NCI-H2107 treated with DMSO at 0.1 percent for 48 hours (cell line): Measurements from ENCODE around the gene WDR93.

Source experiments
- DNase-seq: peaks from one replicate; lab custom pipeline; 2025; ENCODE audit not compliant: unreplicated experiment; lab: John Stamatoyannopoulos, UW

Gene WDR93

GRCh38 chr15:89662893-89663626, 27.6 kb upstream of the WDR93 start:
- no peak for DNase-seq

GRCh38 chr15:89664441-89665350, 25.9 kb upstream of the WDR93 start:
- DNase-seq = peak; percentile 57

- DNase-seq = no peak
These were observed 25.0 kb upstream of the WDR93 start for GRCh38 chr15:89665449-89666181.

- DNase-seq = no peak
These were observed 24.3 kb upstream of the WDR93 start for GRCh38 chr15:89666184-89666857.

DNA sequence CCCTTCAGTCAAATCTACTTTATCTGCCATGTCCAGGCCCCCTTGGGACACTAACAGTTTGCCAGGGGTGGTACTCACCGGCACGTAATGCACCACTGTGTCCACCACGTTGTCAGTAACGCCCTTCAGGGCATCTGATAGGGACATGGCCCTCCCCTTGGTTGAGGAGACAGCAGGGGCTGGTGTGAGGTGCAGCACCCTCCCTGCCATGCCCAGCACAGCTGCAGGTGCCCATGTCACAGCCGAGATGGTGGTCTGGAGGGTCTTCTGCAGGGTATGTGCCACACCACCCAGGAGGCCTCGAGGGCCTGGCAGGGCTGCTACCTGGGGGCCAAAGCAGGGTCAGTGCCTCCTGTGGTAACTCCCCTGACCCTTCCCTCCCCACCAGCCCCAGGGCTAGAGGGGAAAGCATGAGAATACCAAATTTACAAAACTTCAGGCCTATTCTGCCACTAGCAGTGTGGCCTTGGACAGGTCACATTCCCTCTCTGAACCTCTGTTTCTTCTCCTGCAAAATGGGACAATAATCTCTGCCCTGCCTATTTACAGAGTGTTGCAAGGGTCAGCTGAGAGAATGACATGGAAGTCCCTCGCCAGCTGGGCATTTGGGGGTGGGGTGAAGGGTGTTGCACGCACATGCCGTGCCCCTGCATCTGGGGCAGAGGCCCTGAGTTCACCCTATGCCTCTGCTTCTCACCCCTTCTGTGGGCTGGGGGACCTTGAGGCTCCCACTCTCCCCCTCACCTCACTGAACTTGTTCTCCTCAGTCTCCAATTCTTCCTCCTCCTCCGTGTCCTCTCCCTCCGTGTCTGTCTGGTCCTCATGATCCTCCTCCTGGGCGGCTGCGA, 23.5 kb upstream of the WDR93 start:
- DNase-seq = no peak

DNA sequence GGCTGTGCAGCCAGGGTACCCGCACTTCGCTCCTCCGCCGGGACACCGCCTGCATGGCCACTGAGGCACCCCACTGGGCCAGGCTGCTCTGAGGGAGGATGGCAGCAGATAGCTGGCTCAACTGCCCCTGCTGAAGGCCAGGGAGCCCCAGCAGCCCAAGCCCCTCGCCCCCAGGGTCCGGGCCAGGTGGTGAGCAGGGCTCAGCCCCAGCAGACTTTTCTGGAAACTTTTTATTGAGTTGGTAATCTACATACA, 23.0 kb upstream of the WDR93 start:
- no peak for DNase-seq

- DNase-seq = no peak
These were observed 22.4 kb upstream of the WDR93 start for GRCh38 chr15:89668171-89668570.

GRCh38 chr15:89669309-89669865, 21.2 kb upstream of the WDR93 start:
- DNase-seq = no peak

GRCh38 chr15:89669941-89670340, 20.7 kb upstream of the WDR93 start:
- no peak for DNase-seq

GRCh38 chr15:89670971-89671560, 19.5 kb upstream of the WDR93 start:
- DNase-seq = no peak

DNA sequence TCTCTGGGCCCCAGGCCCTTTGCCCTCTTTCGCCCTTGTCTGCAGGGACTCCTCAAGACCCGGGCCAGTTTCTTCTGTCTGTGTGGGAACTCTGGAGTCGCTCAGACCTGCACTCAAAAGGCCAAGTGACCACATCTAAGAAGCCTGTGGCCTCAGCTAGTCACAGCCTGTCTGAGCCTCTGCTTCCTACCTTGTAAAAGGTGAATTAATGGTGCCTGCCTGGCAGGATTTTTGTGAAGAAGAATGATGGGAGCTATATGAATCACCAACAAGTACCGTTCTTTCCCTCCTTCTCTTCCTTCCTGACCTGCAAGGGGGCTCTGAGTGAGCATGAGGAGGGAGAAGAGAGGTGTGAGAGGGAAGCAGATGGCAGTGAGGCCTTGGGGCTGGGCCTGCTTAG, 18.9 kb upstream of the WDR93 start:
- no peak for DNase-seq

DNA sequence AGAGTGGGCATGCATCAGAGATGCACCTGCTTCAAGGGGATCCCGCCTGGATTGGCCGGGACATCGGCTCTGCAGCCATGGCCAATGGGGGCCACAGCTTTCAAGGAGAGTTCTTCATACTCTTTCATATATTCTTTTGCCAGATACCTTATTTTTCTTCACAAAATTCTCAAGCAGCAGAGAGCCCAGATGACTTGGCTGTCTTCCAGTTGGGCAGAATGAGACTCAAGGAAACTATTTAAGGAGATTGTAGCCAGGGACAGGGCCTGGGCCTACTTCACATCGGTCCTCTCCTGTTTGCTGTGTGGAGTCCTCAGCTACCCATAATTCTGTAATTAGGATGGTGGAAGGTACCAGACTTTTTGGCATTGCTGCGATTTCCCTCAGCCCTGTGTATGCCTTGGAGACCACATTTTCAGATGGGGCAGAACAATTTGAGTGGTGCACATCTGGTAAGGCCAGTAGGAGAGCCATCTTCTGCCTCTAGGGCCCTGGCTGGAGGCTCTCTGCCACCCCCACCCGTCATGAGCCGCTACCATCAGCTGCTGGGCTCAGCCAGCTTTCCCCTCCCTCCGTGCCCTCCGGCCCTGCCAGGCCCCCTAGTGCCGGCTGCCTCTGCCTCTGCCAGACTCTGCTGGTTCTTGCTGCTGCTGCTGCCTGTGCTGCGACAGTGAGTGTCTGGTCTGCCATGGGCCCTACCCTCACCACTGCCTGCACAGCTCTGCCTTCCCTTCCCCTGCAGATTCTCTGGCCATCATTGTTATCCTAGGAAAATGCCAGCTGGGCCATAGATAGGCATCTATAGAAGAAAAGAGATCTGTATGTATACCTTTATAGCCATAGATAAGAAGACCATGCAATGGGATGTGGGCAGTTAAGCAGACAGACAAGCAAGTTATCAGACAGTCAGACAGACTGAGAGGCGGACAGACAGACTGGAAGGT, 18.1 kb upstream of the WDR93 start:
- no peak for DNase-seq

GRCh38 chr15:89673165-89673512, 17.5 kb upstream of the WDR93 start:
- DNase-seq = no peak

DNA sequence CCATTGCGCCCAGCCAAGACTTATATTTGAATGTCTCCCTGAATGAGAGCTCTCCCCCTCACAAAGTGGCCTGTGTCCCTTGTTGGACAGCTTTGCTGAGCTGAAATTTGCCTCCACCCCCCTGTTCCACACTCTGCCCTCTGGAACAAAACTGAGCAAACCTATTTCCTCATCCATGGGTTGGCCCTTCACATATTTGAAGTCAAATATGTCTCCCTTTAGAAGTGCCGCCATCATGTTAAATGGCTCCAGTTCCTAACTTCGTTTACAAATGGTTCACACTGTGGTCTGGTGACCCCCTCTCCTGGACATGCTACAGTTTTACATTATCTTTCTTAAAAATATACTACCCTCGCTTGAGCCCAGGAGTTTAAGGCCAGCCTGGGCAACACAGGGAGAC, 16.1 kb upstream of the WDR93 start:
- DNase-seq = no peak

DNA sequence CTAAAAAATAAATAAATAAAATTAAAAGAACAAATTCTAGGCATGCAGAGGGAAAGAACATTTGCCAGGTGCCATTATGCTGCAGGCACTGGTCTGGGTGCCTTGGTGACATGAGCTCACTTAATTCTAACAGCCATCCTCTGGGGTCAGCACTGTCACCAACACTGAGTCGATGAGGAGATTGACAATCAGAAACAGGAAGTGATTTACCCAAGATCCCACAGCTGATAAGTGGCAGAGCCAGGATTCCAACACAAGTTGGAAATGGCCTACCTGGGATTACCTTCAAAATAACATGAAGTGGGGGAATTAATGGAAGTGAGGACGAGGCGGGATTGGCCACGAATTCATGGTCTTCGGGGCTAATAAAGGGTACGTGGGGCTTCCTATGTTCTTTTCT, 15.0 kb upstream of the WDR93 start:
- no peak for DNase-seq

DNA sequence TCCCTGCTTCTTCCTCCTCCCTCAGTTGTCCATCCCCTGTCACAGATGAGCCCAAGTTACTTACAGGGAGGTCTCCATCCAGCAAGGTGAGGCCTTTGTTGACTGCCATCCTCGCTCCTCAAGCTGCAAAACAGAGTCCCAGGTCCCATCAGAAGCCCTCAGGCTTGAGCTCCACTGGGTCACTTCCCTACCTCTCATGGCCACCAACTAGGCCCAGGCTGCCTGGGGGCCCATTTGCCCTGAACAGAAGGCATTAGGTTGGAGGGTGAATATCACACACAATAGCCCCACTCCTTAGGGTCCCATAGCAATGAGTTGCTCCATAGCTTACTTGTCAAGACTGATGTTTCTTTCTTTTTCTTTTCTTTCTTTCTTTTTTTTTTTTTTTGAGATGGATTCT, 13.2 kb upstream of the WDR93 start:
- DNase-seq = no peak

DNA sequence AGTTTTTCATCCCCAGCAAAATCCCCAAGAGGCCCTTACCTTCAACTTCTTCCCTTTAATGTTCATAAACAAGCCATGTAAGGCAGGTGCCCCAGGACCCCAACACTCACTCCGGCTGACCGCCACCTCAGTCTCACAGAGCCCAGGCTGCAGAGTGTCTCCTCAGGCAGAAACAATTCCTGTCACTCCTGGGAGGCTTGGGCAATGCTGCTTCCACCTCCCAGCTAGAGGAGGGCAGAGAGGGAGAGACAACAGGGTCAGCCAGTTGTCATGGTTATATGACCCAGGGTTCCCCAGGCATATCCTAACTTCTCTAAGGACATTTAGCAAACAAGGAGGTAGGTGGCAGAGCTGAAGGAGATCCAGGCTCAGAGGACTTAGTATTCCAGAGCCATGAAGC, 11.4 kb upstream of the WDR93 start, which contains the start of gene PLIN1:
TSS of gene PLIN1 (minus strand) at position 156 of the 400 bp plus-strand sequence. CDS start 1,878 bp downstream, outside the sequence.
- no peak for DNase-seq

GRCh38 chr15:89680282-89680873, 10.2 kb upstream of the WDR93 start:
- DNase-seq = no peak
